ENCODE results near the gene GLDC.

GLDC gene

DNA sequence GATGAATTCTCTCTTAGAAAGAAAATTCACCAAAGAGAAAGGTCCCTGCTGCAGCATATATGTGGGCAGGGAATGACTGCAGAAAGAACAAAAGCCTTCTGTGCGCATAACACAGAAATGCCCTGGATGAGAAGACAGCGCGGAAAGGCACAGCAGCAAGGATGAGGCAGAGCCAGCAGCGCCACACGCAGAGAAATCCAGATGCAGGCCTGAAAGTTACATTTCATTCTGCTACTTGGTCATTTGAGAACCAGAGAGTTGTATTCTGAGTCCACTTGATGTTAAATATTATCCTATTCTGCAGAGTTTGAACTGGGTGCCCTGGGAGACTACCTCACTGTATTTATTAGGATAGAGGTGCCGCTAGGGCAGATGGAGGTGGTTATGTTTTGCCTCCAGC, 68.5 kb downstream of the GLDC start:
- TF ChIP-seq FOXP2 (optimal IDR thresholded peaks at IDR 0.05; ENCODE audit: borderline replicate concordance, extremely low read depth, extremely low read length, insufficient read depth) (no peak), TAF1 (IDR thresholded peaks at IDR 0.05; ENCODE audit: borderline replicate concordance, insufficient read depth, low read length) (no peak), POLR2AphosphoS5 (IDR thresholded peaks at IDR 0.05; ENCODE audit: low read depth, low read length) (no peak), SIN3A (IDR thresholded peaks at IDR 0.05; ENCODE audit: borderline replicate concordance, insufficient read depth, low read length) (no peak)
- TF ChIP-seq, protein P1, sequence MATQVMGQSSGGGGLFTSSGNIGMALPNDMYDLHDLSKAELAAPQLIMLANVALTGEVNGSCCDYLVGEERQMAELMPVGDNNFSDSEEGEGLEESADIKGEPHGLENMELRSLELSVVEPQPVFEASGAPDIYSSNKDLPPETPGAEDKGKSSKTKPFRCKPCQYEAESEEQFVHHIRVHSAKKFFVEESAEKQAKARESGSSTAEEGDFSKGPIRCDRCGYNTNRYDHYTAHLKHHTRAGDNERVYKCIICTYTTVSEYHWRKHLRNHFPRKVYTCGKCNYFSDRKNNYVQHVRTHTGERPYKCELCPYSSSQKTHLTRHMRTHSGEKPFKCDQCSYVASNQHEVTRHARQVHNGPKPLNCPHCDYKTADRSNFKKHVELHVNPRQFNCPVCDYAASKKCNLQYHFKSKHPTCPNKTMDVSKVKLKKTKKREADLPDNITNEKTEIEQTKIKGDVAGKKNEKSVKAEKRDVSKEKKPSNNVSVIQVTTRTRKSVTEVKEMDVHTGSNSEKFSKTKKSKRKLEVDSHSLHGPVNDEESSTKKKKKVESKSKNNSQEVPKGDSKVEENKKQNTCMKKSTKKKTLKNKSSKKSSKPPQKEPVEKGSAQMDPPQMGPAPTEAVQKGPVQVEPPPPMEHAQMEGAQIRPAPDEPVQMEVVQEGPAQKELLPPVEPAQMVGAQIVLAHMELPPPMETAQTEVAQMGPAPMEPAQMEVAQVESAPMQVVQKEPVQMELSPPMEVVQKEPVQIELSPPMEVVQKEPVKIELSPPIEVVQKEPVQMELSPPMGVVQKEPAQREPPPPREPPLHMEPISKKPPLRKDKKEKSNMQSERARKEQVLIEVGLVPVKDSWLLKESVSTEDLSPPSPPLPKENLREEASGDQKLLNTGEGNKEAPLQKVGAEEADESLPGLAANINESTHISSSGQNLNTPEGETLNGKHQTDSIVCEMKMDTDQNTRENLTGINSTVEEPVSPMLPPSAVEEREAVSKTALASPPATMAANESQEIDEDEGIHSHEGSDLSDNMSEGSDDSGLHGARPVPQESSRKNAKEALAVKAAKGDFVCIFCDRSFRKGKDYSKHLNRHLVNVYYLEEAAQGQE (IDR thresholded peaks at IDR 0.05; ENCODE audit: insufficient read depth in 1 of 2, low read depth in 2 of 2, low read length in 2 of 2), result no peak

DNA sequence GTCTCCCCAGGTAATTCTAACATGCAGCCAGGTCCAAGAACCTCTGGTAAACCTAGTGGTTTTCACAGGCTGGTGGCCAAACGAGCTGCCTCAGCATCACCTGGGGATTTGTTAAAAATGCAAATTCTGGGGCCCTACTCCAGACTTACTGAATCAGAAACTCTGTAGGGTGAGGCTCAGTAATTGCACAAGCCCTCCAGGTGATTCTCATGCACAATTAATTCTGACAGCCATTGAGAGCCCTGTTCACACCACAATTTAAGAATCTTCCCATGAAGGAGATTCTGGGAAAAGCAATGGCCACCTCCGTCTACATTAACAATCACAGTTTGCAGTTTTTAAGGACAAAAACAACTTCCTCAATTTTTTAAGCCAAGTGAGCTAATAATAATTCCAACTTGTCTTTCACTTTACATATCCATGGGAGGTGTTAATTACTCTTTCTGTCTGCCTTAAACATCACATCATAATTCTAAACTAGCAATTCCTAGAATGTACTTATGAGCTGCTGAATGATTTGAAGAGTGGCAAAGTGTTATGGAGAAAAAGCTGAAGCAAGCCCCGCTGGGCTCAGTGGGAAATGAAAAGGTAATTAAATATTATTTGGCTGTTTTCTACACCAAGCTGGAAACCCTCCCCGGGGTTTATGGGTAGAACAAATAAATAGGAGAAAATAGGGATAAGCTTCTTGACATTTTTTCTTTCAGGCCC, 70.0 kb downstream of the GLDC start:
- TF ChIP-seq TAF1 (IDR thresholded peaks at IDR 0.05; ENCODE audit: borderline replicate concordance, insufficient read depth, low read length) (no peak), POLR2AphosphoS5 (IDR thresholded peaks at IDR 0.05; ENCODE audit: low read depth, low read length) (no peak), FOXP2 (optimal IDR thresholded peaks at IDR 0.05; ENCODE audit: borderline replicate concordance, extremely low read depth, extremely low read length, insufficient read depth) (no peak), SIN3A (IDR thresholded peaks at IDR 0.05; ENCODE audit: borderline replicate concordance, insufficient read depth, low read length) (no peak)
- TF ChIP-seq, protein P1 (IDR thresholded peaks at IDR 0.05; ENCODE audit: insufficient read depth in 1 of 2, low read depth in 2 of 2, low read length in 2 of 2), result no peak

DNA sequence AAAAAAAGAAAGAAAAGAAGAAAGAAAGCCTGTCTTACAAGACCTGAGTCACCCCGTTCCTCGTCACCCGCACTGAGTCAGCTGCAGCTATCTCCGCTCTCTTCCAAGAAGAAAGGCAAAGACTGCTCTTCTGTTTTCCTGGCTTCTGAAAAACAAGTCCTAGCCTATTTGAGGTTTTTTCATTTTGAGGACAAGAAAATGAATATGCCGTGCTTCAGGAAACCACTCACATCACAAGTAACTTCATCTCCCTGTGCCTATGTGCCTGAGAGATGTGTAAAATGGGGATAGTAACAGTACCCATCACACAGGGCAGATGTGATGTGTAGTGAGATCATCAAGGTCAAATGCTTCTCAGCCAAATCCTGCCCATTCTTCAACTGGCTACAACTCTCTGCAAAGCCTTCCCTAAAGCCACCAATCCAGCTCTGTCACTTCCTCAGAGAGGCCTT, 78.4 kb downstream of the GLDC start:
- TF ChIP-seq TAF1 (IDR thresholded peaks at IDR 0.05; ENCODE audit: borderline replicate concordance, insufficient read depth, low read length), result no peak
- TF ChIP-seq FOXP2 (optimal IDR thresholded peaks at IDR 0.05; ENCODE audit: borderline replicate concordance, extremely low read depth, extremely low read length, insufficient read depth), result no peak
- TF ChIP-seq, protein P1 (IDR thresholded peaks at IDR 0.05; ENCODE audit: insufficient read depth in 1 of 2, low read depth in 2 of 2, low read length in 2 of 2), result no peak
- no peak for TF ChIP-seq POLR2AphosphoS5 (IDR thresholded peaks at IDR 0.05; ENCODE audit: low read depth, low read length)
- no peak for TF ChIP-seq SIN3A (IDR thresholded peaks at IDR 0.05; ENCODE audit: borderline replicate concordance, insufficient read depth, low read length)

DNA sequence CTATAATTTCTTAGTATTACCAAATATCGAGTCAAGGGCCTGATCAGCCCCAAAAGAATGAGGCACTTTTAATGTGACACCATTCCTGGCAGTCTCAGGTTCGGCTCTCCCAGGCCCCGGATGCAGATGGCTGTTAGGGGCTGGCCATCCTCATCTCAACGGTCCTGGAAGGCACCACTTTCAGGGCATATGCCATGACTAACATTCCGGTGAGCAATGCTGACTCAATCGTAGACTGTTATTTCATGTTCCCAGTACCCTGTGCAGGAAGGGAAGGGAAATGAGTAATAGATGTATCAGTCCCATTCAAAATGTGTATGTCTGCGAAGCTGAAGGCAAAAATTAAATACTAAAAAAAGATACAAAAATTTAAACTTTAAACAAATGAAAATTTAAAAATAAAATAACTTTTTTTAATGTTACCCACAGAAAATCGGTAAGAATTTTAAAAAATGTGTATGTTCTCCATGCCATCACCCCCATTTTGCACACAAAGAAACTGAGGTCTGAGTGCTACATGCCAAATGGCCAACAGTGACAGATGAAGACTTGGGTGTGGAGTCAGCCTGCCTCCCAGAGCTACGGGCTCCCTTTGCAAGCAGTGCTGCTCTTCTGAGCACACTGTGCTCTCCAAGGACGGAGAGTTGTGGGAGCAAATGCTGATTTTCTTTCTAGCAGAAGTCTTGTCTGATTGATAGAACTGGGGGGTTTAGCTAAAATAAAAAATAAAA, 79.0 kb downstream of the GLDC start:
- TF ChIP-seq FOXP2 (optimal IDR thresholded peaks at IDR 0.05; ENCODE audit: borderline replicate concordance, extremely low read depth, extremely low read length, insufficient read depth), result no peak
- TF ChIP-seq, protein P1 (IDR thresholded peaks at IDR 0.05; ENCODE audit: insufficient read depth in 1 of 2, low read depth in 2 of 2, low read length in 2 of 2), result 0 out of 4 replicates have a peak, but pooled peaks of 1 of the 2 experiments have one; percentile 15
